PFSK-1 (cell line): ENCODE results near the gene TTC34.

Experiments
- POLR2AphosphoS5 ChIP-seq: IDR thresholded peaks from 2 replicates; pipeline ENCODE4 v1.6.1; 2012; ENCODE audit warnings: low read depth, mild to moderate bottlenecking, control low read depth, low read length, moderate library complexity
- REST ChIP-seq, 2 experiments: IDR thresholded peaks; 2 replicates each; pipeline versions ENCODE4 v1.6.1 to v1.8.0; 2011 to 2012; ENCODE audit warnings: low read depth in 2 of 2, low read length in 2 of 2, control low read depth in 1 of 2, inconsistent platforms in 1 of 2, mild to moderate bottlenecking in 1 of 2, moderate library complexity in 1 of 2; ENCODE audit not compliant: insufficient read depth in 1 of 2
- SIN3A ChIP-seq: IDR thresholded peaks from 2 replicates; pipeline ENCODE4 v1.6.1; 2012; ENCODE audit warnings: mild to moderate bottlenecking, low read length, moderate library complexity, borderline replicate concordance; ENCODE audit not compliant: insufficient read depth
- TAF1 ChIP-seq: IDR thresholded peaks from 2 replicates; pipeline ENCODE4 v1.6.1; 2012; ENCODE audit warnings: low read length, control low read depth, borderline replicate concordance; ENCODE audit not compliant: insufficient read depth

- TF ChIP-seq POLR2AphosphoS5: no peak
- no peak for TF ChIP-seq TAF1
- no peak for TF ChIP-seq SIN3A
- no peak for TF ChIP-seq REST (IDR thresholded peaks at IDR 0.05; ENCODE audit: insufficient read depth in 1 of 2, low read depth in 2 of 2, low read length in 2 of 2)
These were observed 35.0 kb upstream of the TTC34 start for GRCh38 chr1:2836333-2836970.
